HepG2 (cell line): ENCODE data around the gene NINL. TPM values are rescaled to one million over a fixed set of nuclear protein-coding genes. Genes with fewer than 3 reads are reported as not detected.

ENCODE experiments used
- polyA plus RNA-seq, 8 experiments: library from polyadenylated mRNA; depleted of rRNA in 3 of 8; stranded (reverse) in 7 of 8; unstranded in 1 of 8; fragments of >200 nt; fragmentation: Illumina TruSeq in 4 of 8; extraction: Trizol in 4 of 8; gene quantifications; 2 replicates each; pipeline versions ENCODE4 v1.2.1 to v1.2.3, GENCODE V29; 2011 to 2016; ENCODE audit warnings: low read depth in 4 of 8, missing spikeins in 1 of 8, mixed read lengths in 1 of 8; ENCODE audit not compliant: insufficient read depth in 1 of 8
- small RNA-seq, 3 experiments: library from RNA; depleted of rRNA; stranded (forward); fragments of <200 nt; gene quantifications; one replicate each; pipeline ENCODE3, GENCODE V24; 2012; ENCODE audit warnings: low read depth in 2 of 3, low replicate concordance in 1 of 3; ENCODE audit not compliant: insufficient read length in 3 of 3, insufficient read depth in 2 of 3
- total RNA-seq, 5 experiments: library from RNA; depleted of rRNA; stranded (reverse); fragments of >200 nt; fragmentation: Illumina TruSeq; extraction: Trizol; gene quantifications; 2 replicates each; pipeline ENCODE4 v1.2.3, GENCODE V29; 2016; ENCODE audit warnings: low read depth in 1 of 5

Gene NINL
- total and polyA plus RNA-seq, 2 of the 13 experiments (the other 11 are each of a cell fraction or from before 2014, with no cell fraction given), result 32.3 to 34.3 TPM

Small RNA genes lying within 50 kb of the gene (small RNA-seq; reads per million reads assigned to genes)
- 0 reads per million in 3 experiments for gene RNU6ATAC17P

Other genes with a start within 250 kb of the NINL start
- 43.1 and 72.1 TPM in 2 replicates for gene ABHD12, start 194.7 kb downstream of the NINL start, total RNA-seq (2016; rRNA removed; fragmentation: Illumina TruSeq; extraction: Trizol)
- gene ABHD12, start 194.7 kb downstream of the NINL start, polyA plus RNA-seq (2011; rRNA removed), result 23.5 and 28.9 TPM in 2 replicates
- 59.9 and 74.6 TPM in 2 replicates for gene GINS1, start 177.9 kb downstream of the NINL start, total RNA-seq (2016; rRNA removed; fragmentation: Illumina TruSeq; extraction: Trizol)
- 10.3 and 14.6 TPM in 2 replicates for gene GINS1, start 177.9 kb downstream of the NINL start, polyA plus RNA-seq (2011; rRNA removed)
- 21.5 and 31.0 TPM in 2 replicates for gene NANP, start 38.5 kb upstream of the NINL start, total RNA-seq (2016; rRNA removed; fragmentation: Illumina TruSeq; extraction: Trizol)
- gene NANP, start 38.5 kb upstream of the NINL start, polyA plus RNA-seq (2011; rRNA removed), result 8.6 and 8.9 TPM in 2 replicates
- gene ZNF337, start 111.3 kb upstream of the NINL start, total RNA-seq (2016; rRNA removed; fragmentation: Illumina TruSeq; extraction: Trizol), result 19.0 and 19.6 TPM in 2 replicates
- 17.0 and 22.8 TPM in 2 replicates for gene ZNF337, start 111.3 kb upstream of the NINL start, polyA plus RNA-seq (2011; rRNA removed)